Kidney epithelial cell (primary cell): ENCODE measurements around the gene RNF220. TPM values are rescaled to one million over a fixed set of nuclear protein-coding genes. Genes with fewer than 3 reads are reported as not detected.

Source experiments
- DNase-seq: peaks from one replicate; pipeline ENCODE4 v3.0.0-alpha.2; 2010; ENCODE audit warnings: low read depth
- H3K27me3 ChIP-seq: 2 replicates; pipeline ENCODE4 v1.6.0; 2011; ENCODE audit warnings: low read length; ENCODE audit not compliant: control insufficient read depth, insufficient read depth
- H3K36me3 ChIP-seq: 2 replicates; pipeline ENCODE4 v1.5.1; 2011; ENCODE audit warnings: low read length; ENCODE audit not compliant: control insufficient read depth, insufficient read depth
- H3K4me3 ChIP-seq: 2 replicates; pipeline ENCODE4 v1.5.1; 2011; ENCODE audit warnings: low read depth, mild to moderate bottlenecking, control low read depth, low read length
- total RNA-seq: library from RNA; depleted of rRNA; stranded (reverse); fragments of >200 nt; gene quantifications from 2 replicates; pipeline ENCODE4 v1.2.3, GENCODE V29; 2015
- TF ChIP-seq, protein P1 (sequence below): IDR thresholded peaks from 2 replicates; pipeline ENCODE4 v1.5.1; 2011; ENCODE audit warnings: mild to moderate bottlenecking, moderate library complexity, low read length, control low read depth, inconsistent platforms; ENCODE audit not compliant: insufficient read depth, poor library complexity, severe bottlenecking

The RNF220 gene
- total RNA-seq, 1 donor from 2014 or later: 127 TPM

DNA sequence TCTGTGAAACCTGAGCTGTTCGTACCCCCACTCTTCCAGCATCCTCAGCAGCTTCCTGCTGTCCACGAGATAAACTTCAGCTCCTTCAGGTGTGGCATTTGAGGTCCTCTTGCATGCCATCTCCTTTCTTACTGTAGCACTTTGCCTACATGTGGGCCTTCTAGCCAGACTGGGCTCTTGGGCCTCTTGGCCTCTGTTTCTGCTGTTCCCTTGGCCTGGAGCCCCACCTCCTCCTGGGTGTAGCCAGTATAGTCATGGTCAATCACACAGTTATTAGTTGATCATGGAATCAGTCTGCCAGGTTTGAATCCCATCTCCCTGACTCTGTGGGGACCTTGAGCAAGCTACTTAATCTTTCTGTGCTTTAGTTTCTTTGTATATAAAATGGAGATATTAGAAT, 242.8 kb downstream of the RNF220 start:
- H3K36me3 ChIP-seq: no peaks in the 10 kb centered on the region
- H3K27me3 ChIP-seq: no peaks in the 10 kb centered on the region
- DNase-seq: no peak
- TF ChIP-seq, protein P1, sequence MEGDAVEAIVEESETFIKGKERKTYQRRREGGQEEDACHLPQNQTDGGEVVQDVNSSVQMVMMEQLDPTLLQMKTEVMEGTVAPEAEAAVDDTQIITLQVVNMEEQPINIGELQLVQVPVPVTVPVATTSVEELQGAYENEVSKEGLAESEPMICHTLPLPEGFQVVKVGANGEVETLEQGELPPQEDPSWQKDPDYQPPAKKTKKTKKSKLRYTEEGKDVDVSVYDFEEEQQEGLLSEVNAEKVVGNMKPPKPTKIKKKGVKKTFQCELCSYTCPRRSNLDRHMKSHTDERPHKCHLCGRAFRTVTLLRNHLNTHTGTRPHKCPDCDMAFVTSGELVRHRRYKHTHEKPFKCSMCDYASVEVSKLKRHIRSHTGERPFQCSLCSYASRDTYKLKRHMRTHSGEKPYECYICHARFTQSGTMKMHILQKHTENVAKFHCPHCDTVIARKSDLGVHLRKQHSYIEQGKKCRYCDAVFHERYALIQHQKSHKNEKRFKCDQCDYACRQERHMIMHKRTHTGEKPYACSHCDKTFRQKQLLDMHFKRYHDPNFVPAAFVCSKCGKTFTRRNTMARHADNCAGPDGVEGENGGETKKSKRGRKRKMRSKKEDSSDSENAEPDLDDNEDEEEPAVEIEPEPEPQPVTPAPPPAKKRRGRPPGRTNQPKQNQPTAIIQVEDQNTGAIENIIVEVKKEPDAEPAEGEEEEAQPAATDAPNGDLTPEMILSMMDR: no peak
- no peak overlapping the region for H3K4me3 ChIP-seq

DNA sequence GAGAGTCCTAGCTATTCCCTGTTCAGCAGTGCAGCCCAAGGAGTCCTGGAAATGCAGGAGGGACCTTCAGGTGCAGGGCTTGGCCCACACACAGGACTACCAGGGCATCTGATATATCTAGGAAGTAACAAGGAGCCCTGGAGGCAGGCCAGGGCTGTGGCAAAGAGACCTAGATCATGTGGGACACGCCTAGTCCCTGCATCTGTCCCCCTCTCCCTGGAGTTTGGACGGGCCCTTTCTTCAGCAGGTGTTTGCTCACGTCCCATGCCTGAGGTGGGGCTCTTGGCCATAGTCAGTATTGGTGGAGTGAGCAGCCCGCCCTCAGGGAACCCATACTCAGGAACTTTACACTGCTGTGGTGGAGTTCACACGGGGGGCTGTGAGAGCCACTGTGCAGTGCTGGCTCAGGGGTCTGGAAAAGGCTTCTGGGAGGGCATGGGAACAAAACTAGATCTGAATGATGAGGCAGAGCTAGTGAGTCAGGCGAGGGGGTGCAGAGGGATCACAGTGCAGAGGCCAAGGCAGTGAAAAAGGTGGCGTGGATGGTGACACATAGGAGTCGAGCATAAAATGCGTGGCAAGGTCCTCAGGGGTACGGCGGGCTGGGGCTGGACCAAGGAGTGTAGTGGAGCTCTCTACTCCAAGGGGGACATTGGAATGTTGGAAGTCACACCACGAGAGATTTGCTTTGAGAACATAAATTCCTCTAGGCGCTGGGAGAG, 243.6 kb downstream of the RNF220 start:
- TF ChIP-seq, protein P1: no peak

DNA sequence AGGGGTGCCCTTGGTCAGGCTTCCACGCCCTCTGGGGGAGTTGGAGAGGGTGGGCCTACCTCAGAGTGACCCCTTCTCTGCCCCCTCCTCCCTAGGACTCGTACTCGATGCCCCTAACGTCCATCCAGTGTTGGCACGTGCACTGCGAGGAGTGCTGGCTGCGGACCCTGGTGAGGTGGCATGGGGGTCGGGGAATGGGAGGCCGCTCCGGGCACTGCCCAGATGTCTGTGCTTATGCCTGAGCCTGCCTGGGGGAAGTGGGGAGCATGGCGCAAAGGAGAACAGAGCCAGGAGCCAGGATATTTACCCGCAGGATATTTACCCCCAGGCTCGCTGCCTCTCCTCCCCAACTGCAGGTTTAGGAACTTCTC, 244.7 kb downstream of the RNF220 start:
- H3K4me3 ChIP-seq: no peak overlapping the region
- no peak for DNase-seq
- H3K36me3 ChIP-seq: no peaks in the 10 kb centered on the region
- TF ChIP-seq, protein P1: no peak
- H3K27me3 ChIP-seq: no peaks in the 10 kb centered on the region

More for the DNA sequence above, 243.6 kb downstream of the RNF220 start:
- DNase-seq: no peak
- Histone ChIP-seq H3K36me3 (no peaks in the 10 kb centered on the region), H3K27me3 (no peaks in the 10 kb centered on the region), H3K4me3 (no peak overlapping the region)

DNA sequence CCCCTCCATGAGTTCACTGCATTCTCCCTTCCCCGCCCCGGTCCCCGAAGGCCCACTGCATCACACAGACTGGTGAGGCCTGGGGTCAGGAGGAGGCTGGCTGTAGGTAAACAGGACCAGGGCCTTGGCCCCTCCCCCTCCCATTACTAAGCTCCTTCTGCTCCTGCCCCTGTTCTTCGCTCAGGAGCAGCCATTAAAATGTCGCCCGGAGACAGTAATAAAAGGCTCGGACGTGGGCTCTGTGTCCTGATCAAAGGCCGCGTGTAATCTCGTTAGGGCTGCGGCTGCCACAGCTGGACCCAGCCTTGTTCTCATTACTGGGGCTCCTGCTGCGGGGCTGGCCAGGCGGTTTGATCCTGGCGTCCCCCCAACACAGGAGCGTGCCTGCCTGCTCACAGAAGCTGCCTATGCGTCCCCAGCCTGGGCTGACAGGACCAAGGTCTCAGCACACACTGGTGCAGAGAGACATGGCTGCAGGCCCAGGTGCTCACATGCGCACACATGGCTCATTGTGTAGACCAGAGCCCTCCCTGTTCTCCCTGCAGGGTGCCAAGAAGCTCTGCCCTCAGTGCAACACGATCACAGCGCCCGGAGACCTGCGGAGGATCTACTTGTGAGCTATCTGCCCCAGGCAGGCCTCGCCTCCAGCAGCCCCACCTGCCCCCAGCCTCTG, 245.2 kb downstream of the RNF220 start:
- Histone ChIP-seq H3K27me3 (no peaks in the 10 kb centered on the region), H3K36me3 (no peaks in the 10 kb centered on the region), H3K4me3 (no peak overlapping the region)
- no peak for DNase-seq
- TF ChIP-seq, protein P1: no peak

DNA sequence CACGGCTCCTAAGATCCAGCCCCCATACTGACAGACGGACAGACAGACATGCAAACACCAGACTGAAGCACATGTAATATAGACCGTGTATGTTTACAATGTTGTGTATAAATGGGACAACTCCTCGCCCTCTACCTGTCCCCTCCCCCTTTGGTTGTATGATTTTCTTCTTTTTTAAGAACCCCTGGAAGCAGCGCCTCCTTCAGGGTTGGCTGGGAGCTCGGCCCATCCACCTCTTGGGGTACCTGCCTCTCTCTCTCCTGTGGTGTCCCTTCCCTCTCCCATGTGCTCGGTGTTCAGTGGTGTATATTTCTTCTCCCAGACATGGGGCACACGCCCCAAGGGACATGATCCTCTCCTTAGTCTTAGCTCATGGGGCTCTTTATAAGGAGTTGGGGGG, 246.0 kb downstream of the RNF220 start:
- H3K36me3 ChIP-seq: no peaks in the 10 kb centered on the region
- H3K27me3 ChIP-seq: no peaks in the 10 kb centered on the region
- TF ChIP-seq, protein P1: no peak
- no peak for DNase-seq
- H3K4me3 ChIP-seq: no peak overlapping the region
